Uterus (tissue), 4 donors: ENCODE data around the gene TSPAN13. TPM values are rescaled to one million over a fixed set of nuclear protein-coding genes. Genes with fewer than 3 reads are reported as not detected.

Experiments
- DNase-seq, 2 donors: peaks; one replicate each; pipeline ENCODE4 v3.0.0-alpha.2; 2019 to 2020
- H3K27ac ChIP-seq, 2 donors: fragments of 200-600 bp; sonication (generic); 1 replicate in 1 of 2; 2 replicates in 1 of 2; pipeline ENCODE4 v1.5.1; 2016 to 2018
- H3K27me3 ChIP-seq, 2 donors: fragments of 200-600 bp; sonication (generic); one replicate each; pipeline ENCODE4 v1.5.1; 2018 to 2019; ENCODE audit warnings: control low read depth in 1 of 2
- H3K36me3 ChIP-seq, 2 donors: fragments of 200-600 bp; sonication (generic); one replicate each; pipeline ENCODE4 v1.5.1; 2019; ENCODE audit warnings: control low read depth in 1 of 2
- H3K4me1 ChIP-seq, 2 donors: fragments of 200-600 bp; sonication (generic); one replicate each; pipeline ENCODE4 v1.5.1; 2018 to 2019; ENCODE audit warnings: control low read depth in 1 of 2
- H3K4me3 ChIP-seq, 2 donors: fragments of 200-600 bp; sonication (generic); 1 replicate in 1 of 2; 2 replicates in 1 of 2; pipeline ENCODE4 v1.5.1; 2018 to 2019; ENCODE audit warnings: mild to moderate bottlenecking in 1 of 2
- H3K9me3 ChIP-seq, 2 donors: fragments of 200-600 bp; sonication (generic); one replicate each; pipeline ENCODE4 v1.5.1; 2019; ENCODE audit warnings: control low read depth in 1 of 2
- POLR2A ChIP-seq, 2 donors: fragments of 450-650 bp; IDR thresholded peaks; one replicate each; pipeline ENCODE4 v1.6.1; 2016; ENCODE audit warnings: antibody characterized with exemption in 2 of 2, mild to moderate bottlenecking in 1 of 2, moderate library complexity in 1 of 2
- intact Hi-C: fragments of 100-400 bp; cut with DNase I; formaldehyde crosslinking; loops from one replicate; pipeline ENCODE4 v1.15.1; 2023; ENCODE audit warnings: low total_unique reads
- total RNA-seq, 4 donors: library from RNA; depleted of rRNA in 3 of 4; stranded (reverse); fragments of >200 nt in 3 of 4; gene quantifications; one replicate each; pipeline versions ENCODE4 v1.1.0 to v1.2.4, GENCODE V29; 2014 to 2023
- TF ChIP-seq, protein P1 (sequence below), 4 experiments: fragments of 200-600 bp in 2 of 4; fragments of 450-650 bp in 2 of 4; sonication (generic) in 2 of 4; IDR thresholded peaks; one replicate each; pipeline ENCODE4 v1.5.1; 2016 to 2019; ENCODE audit warnings: antibody characterized with exemption in 4 of 4, mild to moderate bottlenecking in 2 of 4, moderate library complexity in 1 of 4
- donor health status: DM: yes; HTN: yes; CAD: no.

The TSPAN13 gene
- total RNA-seq, 4 donors from 2014 or later: 4.9 to 19.1 (median 13.2) TPM

DNA sequence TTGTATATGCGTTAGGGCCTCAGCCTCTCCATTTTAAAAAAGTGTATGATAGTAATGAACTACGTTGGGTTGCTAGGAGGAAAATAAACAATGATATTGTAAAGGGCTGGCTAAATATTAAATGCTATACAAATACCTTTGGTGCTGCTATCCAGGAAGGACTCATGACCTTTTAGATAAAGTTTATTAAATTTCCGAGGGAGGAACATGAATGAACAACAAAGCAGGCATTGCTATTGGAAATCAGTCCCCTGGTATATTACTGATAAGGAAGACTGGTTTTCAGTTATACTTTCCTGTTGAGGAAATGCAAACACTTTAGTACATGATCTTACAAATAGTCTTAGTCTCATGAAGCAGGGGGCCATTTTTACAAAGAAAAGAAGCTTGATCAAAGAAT is 68.5 kb downstream of the TSPAN13 start:
- intact Hi-C loops: no loop called here
- Histone ChIP-seq H3K27ac (no peak overlapping the region), H3K36me3 (no peaks in the 10 kb centered on the region), H3K27me3 (no peaks in the 10 kb centered on the region), H3K9me3 (no peaks in the 10 kb centered on the region), H3K4me1 (no peaks in the 10 kb centered on the region), H3K4me3 (no peak overlapping the region)
- no peak for DNase-seq
- no peak for TF ChIP-seq POLR2A (IDR thresholded peaks at IDR 0.05)
- TF ChIP-seq, protein P1, sequence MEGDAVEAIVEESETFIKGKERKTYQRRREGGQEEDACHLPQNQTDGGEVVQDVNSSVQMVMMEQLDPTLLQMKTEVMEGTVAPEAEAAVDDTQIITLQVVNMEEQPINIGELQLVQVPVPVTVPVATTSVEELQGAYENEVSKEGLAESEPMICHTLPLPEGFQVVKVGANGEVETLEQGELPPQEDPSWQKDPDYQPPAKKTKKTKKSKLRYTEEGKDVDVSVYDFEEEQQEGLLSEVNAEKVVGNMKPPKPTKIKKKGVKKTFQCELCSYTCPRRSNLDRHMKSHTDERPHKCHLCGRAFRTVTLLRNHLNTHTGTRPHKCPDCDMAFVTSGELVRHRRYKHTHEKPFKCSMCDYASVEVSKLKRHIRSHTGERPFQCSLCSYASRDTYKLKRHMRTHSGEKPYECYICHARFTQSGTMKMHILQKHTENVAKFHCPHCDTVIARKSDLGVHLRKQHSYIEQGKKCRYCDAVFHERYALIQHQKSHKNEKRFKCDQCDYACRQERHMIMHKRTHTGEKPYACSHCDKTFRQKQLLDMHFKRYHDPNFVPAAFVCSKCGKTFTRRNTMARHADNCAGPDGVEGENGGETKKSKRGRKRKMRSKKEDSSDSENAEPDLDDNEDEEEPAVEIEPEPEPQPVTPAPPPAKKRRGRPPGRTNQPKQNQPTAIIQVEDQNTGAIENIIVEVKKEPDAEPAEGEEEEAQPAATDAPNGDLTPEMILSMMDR (IDR thresholded peaks at IDR 0.05): no peak

DNA sequence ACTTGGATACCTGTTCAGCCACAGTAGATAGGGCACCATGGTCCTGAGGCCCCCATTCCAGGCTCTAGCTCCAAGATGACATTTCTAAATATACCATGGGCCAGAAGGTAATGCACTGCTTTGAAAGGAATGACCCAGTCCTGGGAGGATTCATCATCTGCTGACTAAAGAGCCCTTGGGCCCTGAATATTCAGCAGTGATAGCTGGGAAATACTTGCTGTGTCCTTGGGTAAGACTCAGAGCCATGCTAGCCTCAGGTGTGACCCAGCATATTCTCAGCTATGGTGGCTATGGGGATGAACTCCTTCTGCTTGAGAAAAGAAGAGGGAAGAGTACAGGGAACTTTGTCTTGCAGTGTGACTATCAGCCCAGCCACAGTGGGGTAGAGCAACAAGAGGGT is 72.5 kb downstream of the TSPAN13 start:
- no peak overlapping the region for H3K27ac ChIP-seq
- TF ChIP-seq, protein P1 (IDR thresholded peaks at IDR 0.05): no peak
- TF ChIP-seq POLR2A (IDR thresholded peaks at IDR 0.05): no peak
- no peak for DNase-seq
- H3K4me3 ChIP-seq: no peak overlapping the region
- H3K9me3 ChIP-seq: no peaks in the 10 kb centered on the region
- H3K36me3 ChIP-seq: no peaks in the 10 kb centered on the region
- H3K4me1 ChIP-seq: no peaks in the 10 kb centered on the region
- no peaks in the 10 kb centered on the region for H3K27me3 ChIP-seq
- intact Hi-C loops: no loop called here

DNA sequence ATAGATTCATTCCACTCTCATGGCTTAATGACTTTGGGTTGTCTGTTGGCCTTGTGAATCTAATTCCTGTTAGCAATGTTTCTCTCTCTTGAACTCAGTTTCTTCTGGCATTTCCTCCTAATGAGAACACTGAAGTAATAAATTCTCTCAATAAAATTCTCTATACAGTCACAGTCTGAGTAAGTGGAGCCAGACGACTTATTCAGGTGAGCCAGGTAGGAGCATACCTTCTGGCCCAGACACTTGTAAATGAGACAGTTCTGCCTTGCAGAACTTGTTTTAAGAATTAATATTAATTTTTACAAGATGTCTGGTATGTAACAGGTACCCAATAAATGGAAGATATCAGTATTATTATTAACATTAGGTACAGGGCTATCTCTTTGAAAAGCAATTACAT is 79.8 kb downstream of the TSPAN13 start:
- no peak overlapping the region for H3K27ac ChIP-seq
- no peaks in the 10 kb centered on the region for H3K9me3 ChIP-seq
- TF ChIP-seq, protein P1 (IDR thresholded peaks at IDR 0.05): no peak
- TF ChIP-seq POLR2A (IDR thresholded peaks at IDR 0.05): no peak
- intact Hi-C loops: no loop called here
- no peak overlapping the region for H3K4me3 ChIP-seq
- DNase-seq: no peak
- H3K36me3 ChIP-seq: no peaks in the 10 kb centered on the region
- no peaks in the 10 kb centered on the region for H3K27me3 ChIP-seq
- no peaks in the 10 kb centered on the region for H3K4me1 ChIP-seq

Other genes with a start within 250 kb of the TSPAN13 start
- gene LRRC72, start 226.9 kb upstream of the TSPAN13 start, total RNA-seq: not detected
- gene ANKMY2, start 108.0 kb upstream of the TSPAN13 start, total RNA-seq: 10 to 100 TPM in 3 of 4 donors, 1 to 10 TPM in 1; 6.2 to 48.7 (median 17.2) TPM
- gene BZW2, start 107.6 kb upstream of the TSPAN13 start, total RNA-seq: 10 to 100 TPM; 16.5 to 50.0 (median 32.4) TPM
- gene AGR2, start 51.2 kb downstream of the TSPAN13 start, total RNA-seq: 10 to 100 TPM in 1 of 4 donors, not detected in 3; 16.7 TPM
- gene AGR3, start 128.2 kb downstream of the TSPAN13 start, total RNA-seq: 1 to 10 TPM in 2 of 4 donors, not detected in 2; 7.1 to 9.1 TPM